Hepatocyte (in vitro differentiated cells): ENCODE results near the gene IL17RE. TPM values are rescaled to one million over a fixed set of nuclear protein-coding genes. Genes with fewer than 3 reads are reported as not detected.

Experiments used
- DNase-seq: peaks from one replicate; pipeline ENCODE4 v3.0.0-alpha.2; 2016; ENCODE audit warnings: low spot score
- H2AFZ ChIP-seq: fragments of 200-600 bp; sonication (generic); 2 replicates; pipeline ENCODE4 v1.6.0; 2016; ENCODE audit warnings: antibody characterized with exemption, mild to moderate bottlenecking
- H3K27ac ChIP-seq: fragments of 200-600 bp; sonication (generic); 2 replicates; pipeline ENCODE4 v1.5.1; 2016; ENCODE audit warnings: mild to moderate bottlenecking
- H3K27me3 ChIP-seq: fragments of 200-600 bp; sonication (generic); 2 replicates; pipeline ENCODE4 v1.6.1; 2016
- H3K36me3 ChIP-seq: fragments of 200-600 bp; sonication (generic); replicated peaks from 2 replicates; pipeline ENCODE4 v1.5.1; 2016; ENCODE audit warnings: low read depth; ENCODE audit not compliant: insufficient read depth
- H3K4me1 ChIP-seq: fragments of 200-600 bp; sonication (generic); 2 replicates; pipeline ENCODE4 v1.5.1; 2016; ENCODE audit warnings: mild to moderate bottlenecking, moderate library complexity; ENCODE audit not compliant: insufficient read depth
- H3K4me2 ChIP-seq: fragments of 200-600 bp; sonication (generic); 2 replicates; pipeline ENCODE4 v1.6.0; 2016
- H3K4me3 ChIP-seq: fragments of 200-600 bp; sonication (generic); 2 replicates; pipeline ENCODE4 v1.5.1; 2016; ENCODE audit warnings: mild to moderate bottlenecking
- H3K79me2 ChIP-seq: fragments of 200-600 bp; sonication (generic); 2 replicates; pipeline ENCODE4 v1.6.0; 2017; ENCODE audit warnings: mild to moderate bottlenecking
- H3K9me2 ChIP-seq: fragments of 200-600 bp; sonication (generic); replicated peaks from 2 replicates; pipeline ENCODE4 v1.6.0; 2017; ENCODE audit warnings: mild to moderate bottlenecking; ENCODE audit not compliant: insufficient read depth
- H3K9me3 ChIP-seq: fragments of 200-600 bp; sonication (generic); 2 replicates; pipeline ENCODE4 v1.5.1; 2016; ENCODE audit warnings: low read depth, mild to moderate bottlenecking
- H4K20me1 ChIP-seq: fragments of 200-600 bp; sonication (generic); 2 replicates; pipeline ENCODE4 v1.6.0; 2016; ENCODE audit warnings: mild to moderate bottlenecking; ENCODE audit not compliant: insufficient read depth, poor library complexity, severe bottlenecking
- EZH2 ChIP-seq: fragments of 200-600 bp; sonication (generic); IDR thresholded peaks from 2 replicates; pipeline ENCODE4 v1.6.1; 2016; ENCODE audit warnings: antibody characterized with exemption, mild to moderate bottlenecking, borderline replicate concordance
- EZH2phosphoT487 ChIP-seq: fragments of 200-600 bp; sonication (generic); IDR thresholded peaks from one replicate; pipeline ENCODE4 v1.6.1; 2018; ENCODE audit warnings: antibody characterized with exemption, mild to moderate bottlenecking, low read depth, moderate library complexity; ENCODE audit not compliant: unreplicated experiment, severe bottlenecking
- WGBS: methylation state at CpG from one replicate; pipeline ENCODE4 v1.1.6; 2016; ENCODE audit warnings: low lambda C conversion rate; ENCODE audit errors: missing lambda C conversion rate; 5-methylcytosine and 5-hydroxymethylcytosine counted together
- polyA plus RNA-seq: library from polyadenylated mRNA; unstranded; fragments of >200 nt; fragmentation: Nextera tagmentation; extraction: Ambion mirVana; gene quantifications from 2 replicates; pipeline ENCODE4 v1.2.1, GENCODE V29; 2016
- total RNA-seq: library from RNA; depleted of rRNA; stranded (reverse); fragments of >200 nt; gene quantifications from 2 replicates; pipeline ENCODE4 v1.2.3, GENCODE V29; 2014
- TF ChIP-seq, protein P1 (sequence below): fragments of 200-600 bp; sonication (generic); IDR thresholded peaks from 2 replicates; pipeline ENCODE4 v1.5.1; 2016; ENCODE audit warnings: antibody characterized with exemption, mild to moderate bottlenecking; ENCODE audit not compliant: poor library complexity

IL17RE gene
- total and polyA plus RNA-seq, 2 experiments from 2014 or later, result 6.8 to 9.1 TPM

GRCh38 chr3:9944271-9944670 is 41.6 kb downstream of the IL17RE start:
- Histone ChIP-seq H3K27me3 (no peaks in the 10 kb centered on the region), H3K36me3 (no peaks in the 10 kb centered on the region), H4K20me1 (no peaks in the 10 kb centered on the region), H3K4me3 (no peak overlapping the region), H3K79me2 (no peaks in the 10 kb centered on the region), H3K27ac (no peak overlapping the region), H3K9me3 (no peaks in the 10 kb centered on the region), H3K4me1 (peaks cover 4% of the 10 kb centered on the region), H3K4me2 (no peak overlapping the region), H3K9me2 (no peaks in the 10 kb centered on the region), H2AFZ (no peak overlapping the region)
- WGBS, result 95% methylated on average over 11 of the region's 11 CpGs
- no peak for TF ChIP-seq EZH2phosphoT487
- no peak for TF ChIP-seq EZH2
- TF ChIP-seq, protein P1, sequence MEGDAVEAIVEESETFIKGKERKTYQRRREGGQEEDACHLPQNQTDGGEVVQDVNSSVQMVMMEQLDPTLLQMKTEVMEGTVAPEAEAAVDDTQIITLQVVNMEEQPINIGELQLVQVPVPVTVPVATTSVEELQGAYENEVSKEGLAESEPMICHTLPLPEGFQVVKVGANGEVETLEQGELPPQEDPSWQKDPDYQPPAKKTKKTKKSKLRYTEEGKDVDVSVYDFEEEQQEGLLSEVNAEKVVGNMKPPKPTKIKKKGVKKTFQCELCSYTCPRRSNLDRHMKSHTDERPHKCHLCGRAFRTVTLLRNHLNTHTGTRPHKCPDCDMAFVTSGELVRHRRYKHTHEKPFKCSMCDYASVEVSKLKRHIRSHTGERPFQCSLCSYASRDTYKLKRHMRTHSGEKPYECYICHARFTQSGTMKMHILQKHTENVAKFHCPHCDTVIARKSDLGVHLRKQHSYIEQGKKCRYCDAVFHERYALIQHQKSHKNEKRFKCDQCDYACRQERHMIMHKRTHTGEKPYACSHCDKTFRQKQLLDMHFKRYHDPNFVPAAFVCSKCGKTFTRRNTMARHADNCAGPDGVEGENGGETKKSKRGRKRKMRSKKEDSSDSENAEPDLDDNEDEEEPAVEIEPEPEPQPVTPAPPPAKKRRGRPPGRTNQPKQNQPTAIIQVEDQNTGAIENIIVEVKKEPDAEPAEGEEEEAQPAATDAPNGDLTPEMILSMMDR, result no peak
- no peak for DNase-seq

DNA sequence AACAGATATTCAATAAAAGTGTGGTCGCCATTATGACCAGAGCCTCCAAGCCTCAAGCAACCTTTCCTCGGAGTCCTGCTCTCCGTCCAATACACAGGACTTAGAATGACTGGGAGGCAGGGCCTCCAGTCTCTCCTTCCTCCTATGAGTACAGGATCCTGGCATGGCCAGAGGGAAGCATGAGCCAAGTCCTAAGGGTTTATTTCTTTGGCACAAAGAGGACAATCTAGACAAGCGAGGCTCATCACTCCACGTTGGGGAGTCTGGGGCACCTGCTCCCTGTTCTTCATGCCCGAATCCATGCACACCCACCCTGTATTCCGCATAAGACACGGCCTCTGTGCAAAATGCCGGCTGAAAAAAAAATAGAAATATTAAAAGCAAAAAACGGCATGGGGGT is 42.7 kb downstream of the IL17RE start:
- Histone ChIP-seq H3K36me3 (no peaks in the 10 kb centered on the region), H3K27ac (no peak overlapping the region), H3K9me2 (no peaks in the 10 kb centered on the region), H3K4me3 (no peak overlapping the region), H3K27me3 (no peaks in the 10 kb centered on the region), H3K4me2 (peak overlapping the region; percentile 91), H3K4me1 (peaks cover 4% of the 10 kb centered on the region), H3K9me3 (no peaks in the 10 kb centered on the region), H3K79me2 (no peaks in the 10 kb centered on the region), H4K20me1 (no peaks in the 10 kb centered on the region), H2AFZ (no peak overlapping the region)
- DNase-seq, result no peak
- WGBS, result 94% methylated on average over 10 of the region's 10 CpGs
- TF ChIP-seq EZH2phosphoT487 (no peak), EZH2 (no peak)
- TF ChIP-seq, protein P1, result no peak

DNA sequence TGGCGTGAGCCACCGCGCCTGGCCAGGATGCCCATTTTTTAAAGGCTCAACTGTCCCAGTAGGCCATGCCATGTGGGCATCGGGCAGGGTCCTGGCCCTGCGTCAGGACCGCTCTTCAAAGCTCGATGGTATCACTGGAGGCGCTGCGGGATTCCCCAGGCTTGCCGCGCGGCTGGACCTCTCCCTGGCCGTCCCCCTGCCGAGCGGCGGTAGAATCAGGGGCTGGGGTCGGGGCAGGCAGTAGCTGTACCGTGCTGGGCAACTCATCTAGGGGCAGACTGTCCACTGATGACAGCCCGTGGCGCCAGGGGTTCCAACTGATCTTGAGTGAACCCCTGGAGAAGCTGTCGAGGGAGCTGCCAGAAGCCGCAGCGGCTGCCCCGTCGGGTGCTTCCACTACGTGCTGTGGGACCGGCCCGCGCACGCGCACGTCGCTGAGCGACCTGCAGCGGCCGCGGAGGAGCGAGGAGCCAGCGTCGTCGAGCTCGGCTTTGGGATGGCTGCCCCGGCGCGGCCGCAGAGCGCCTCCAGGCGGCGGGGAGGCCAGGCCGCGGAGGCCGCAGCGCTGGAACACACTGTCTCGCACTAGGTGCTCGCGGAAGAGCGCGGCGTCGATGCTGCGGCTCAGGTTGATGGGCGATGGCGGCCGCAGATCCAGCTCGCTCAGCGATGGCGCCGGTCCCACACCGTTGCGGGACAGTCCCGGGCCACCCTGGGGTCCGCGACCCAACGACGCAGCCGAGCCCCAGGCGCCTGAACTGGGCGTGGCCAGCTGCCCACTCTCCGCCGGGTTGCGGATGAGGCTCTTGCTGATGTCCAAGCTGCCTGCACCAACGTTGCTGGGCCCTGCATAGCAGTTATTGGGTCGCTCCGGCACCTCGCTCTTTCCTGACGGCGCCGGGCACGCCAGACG is 43.7 kb downstream of the IL17RE start:
- no peaks in the 10 kb centered on the region for H3K9me3 ChIP-seq
- H3K4me1 ChIP-seq, result peaks cover 4% of the 10 kb centered on the region
- H2AFZ ChIP-seq, result peak overlapping the region; percentile 85
- H3K9me2 ChIP-seq, result no peaks in the 10 kb centered on the region
- peak overlapping the region; percentile 58 for H3K27ac ChIP-seq
- no peaks in the 10 kb centered on the region for H4K20me1 ChIP-seq
- peak overlapping the region; percentile 91 for H3K4me2 ChIP-seq
- H3K79me2 ChIP-seq, result no peaks in the 10 kb centered on the region
- TF ChIP-seq EZH2phosphoT487, result no peak
- no peak for TF ChIP-seq EZH2
- TF ChIP-seq, protein P1, result peak; percentile 83
- 4% methylated on average over 90 of the region's 90 CpGs for WGBS
- H3K27me3 ChIP-seq, result no peaks in the 10 kb centered on the region
- H3K36me3 ChIP-seq, result no peaks in the 10 kb centered on the region
- H3K4me3 ChIP-seq, result peak overlapping the region; percentile 85
- DNase-seq, result peak; percentile 97
